ENCODE measurements around the gene NCAM2.

NCAM2 gene

DNA sequence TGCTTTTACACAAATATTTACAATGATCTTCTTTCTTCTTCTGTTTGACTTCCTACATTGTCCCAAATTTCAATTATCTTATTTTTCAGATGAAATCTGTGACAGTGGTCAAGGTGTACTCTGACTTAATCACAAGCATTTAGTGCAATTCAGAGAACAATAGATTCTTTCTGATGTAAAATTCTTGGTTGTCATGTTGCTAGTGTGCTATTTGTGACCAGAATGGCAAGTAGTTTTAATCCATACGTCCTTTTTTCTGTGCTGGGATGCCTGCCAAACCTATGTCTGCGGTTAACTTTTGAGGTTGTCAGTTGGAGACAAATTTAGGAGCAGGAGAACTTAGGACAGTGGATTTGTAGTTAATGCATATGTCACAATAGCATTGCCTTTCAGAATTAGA lies 31.0 kb downstream of the NCAM2 start:
- no peak for DNase-seq

GRCh38 chr21:21030311-21030710 lies 32.1 kb downstream of the NCAM2 start:
- DNase-seq, result no peak

- DNase-seq, result no peak
Measured at GRCh38 chr21:21034036-21034435, 35.8 kb downstream of the NCAM2 start.

DNA sequence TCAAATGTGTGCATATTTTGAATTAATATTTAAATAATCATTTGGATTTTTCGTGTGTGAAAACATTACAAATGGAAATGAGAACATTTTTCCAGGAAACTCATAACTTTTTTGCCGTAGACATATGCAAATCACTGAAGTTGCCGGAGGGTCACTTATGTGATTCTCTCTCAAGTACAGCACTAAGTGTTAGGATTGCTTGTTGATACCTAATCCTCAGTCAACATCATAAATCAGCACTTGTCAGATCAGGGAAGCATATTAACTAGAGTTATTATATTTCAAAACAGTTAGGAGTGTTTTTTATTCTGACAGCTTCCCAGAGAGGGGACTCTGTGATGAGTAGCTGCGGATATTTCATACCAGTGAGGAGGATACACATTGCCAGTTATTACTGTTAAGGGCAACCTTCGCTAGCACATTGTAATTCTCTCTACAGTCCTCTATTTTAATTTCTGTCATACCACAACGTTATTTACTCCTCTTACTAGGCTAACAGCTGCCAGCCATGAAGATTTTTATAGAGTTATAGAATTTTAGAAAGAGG lies 41.5 kb downstream of the NCAM2 start:
- DNase-seq, result no peak

- DNase-seq, result no peak
Measured at GRCh38 chr21:21045518-21045917, 47.3 kb downstream of the NCAM2 start.

GRCh38 chr21:21046063-21046462 lies 47.9 kb downstream of the NCAM2 start:
- DNase-seq, result no peak

DNA sequence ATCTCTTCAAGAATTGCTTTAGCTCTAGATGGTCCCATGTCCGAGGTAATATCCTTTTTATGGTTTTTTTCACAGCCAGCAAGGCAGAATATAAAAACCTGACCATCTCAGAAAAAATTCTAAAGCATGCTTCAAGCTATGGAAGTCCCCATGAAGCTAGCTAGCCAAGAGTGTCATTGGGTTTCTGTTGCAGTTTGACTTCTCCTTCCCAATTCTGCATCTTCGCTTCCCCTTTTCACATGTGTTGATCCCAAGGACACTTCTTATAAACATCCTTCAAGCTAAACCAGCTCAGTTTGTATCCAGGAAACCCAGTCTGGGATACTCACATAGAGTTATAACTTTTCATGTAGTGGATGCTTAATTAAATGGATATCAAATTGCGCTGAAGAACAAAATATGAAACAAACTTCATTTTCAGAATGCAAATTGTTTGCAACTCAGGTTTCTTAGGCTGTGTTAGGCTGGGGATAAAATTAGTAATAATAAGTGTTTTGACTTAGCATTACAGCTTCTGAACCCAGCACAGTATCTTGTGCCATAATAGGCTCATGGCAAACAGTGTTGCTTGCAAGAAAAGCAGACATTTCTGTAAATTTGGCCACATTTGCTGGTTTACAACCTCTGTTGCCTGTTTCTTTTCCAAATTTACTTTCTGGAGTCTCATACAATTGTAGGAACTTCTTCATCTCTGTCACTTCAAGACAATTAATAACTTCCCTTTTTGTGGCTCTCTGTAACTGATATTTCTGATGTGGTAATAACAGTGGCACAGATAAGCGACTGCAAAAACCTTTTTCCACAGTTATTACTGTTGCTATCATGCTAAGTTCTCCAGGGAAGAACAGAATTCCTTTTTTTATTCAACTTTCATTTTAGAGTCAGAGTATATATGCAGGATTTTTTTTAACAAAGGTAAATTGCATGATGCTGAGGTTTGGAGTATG lies 53.2 kb downstream of the NCAM2 start:
- DNase-seq, result no peak

DNA sequence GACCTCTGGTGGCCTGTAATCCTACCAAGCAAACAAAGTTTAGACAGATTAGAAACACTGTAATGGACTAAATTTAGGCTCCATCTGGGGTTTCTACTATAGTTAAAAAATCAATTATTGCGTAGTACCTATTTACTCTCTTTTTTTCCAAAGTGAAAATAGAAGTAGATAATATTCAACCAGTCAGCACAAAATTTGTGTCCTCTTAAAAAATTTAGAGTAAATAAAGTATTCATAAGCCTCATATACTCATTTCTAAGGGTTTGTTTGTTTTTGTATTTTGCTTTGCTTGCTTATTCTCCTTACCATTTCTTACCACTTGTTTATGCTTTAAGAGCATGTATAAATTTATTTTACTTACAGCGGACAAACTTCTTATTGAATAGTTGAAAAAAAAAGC lies 54.5 kb downstream of the NCAM2 start:
- no peak for DNase-seq

DNA sequence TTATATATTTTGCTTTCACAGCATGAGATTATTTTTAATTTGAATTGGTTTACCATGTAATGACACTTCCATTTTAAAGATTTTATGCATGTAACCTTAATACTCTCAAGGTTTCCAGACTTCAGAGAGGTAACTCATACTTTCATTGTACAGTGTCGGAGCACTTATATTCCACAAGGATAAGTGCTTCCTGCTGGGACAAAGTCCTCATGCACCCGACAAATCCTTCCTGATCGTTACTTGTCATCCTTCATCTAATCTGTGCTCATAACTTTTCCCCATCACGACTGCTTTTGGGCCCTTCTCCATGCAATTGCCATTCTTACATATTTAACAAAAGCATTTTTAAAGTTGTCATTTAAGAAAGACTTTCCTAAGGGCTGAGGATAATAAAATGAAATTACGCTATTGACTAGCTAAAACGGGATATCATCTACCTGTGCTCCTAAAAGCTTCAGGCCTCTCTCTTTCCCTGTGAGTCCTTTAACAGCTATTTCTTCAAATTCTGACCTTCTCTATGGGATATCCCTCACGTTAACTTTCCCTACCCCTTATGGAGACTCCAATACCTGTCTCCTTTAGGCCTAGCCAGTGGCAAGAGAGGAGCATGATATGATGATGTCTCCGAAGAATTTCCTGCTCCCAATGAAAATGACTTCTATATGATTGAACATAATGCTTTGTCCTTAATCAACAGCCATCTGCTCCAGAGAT lies 59.3 kb downstream of the NCAM2 start:
- no peak for DNase-seq

DNA sequence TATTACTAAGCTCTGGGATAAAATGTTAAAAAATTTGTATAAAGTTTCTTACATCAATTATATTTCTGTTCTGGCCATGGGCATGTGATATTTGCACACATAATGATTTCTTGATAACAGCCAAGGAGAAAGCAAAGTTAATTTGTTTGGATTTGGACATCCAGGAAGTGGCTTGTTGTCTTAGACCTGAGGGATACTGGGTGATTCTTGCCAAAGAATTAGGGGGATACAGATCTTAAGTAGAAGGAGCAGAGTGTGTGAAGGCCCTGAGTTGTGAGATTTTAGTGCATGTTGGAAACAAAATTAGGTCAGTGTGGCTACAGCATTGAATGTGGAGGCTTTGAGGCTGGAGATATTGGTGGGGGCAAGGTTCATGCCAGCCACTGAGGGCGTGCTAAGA lies 65.6 kb downstream of the NCAM2 start:
- DNase-seq, result no peak

GRCh38 chr21:21064353-21064752 lies 66.1 kb downstream of the NCAM2 start:
- DNase-seq, result no peak

DNA sequence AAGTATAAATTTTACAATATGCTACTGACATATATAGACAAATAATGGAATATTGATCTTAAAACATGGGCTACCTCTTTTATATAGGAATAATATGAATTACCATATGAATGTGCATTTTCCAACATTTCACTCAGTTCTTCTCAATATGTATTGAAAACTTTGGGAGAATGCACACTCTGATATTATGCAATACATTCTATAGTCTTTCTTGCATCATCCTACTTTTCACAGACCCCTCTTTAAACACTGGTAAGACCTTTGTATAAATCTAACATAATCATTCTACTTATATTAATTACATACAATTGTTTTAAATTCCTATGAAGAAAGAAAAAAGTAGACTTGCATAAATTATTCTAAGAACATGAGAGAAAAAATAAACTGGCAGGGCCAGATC lies 69.2 kb downstream of the NCAM2 start:
- no peak for DNase-seq

DNA sequence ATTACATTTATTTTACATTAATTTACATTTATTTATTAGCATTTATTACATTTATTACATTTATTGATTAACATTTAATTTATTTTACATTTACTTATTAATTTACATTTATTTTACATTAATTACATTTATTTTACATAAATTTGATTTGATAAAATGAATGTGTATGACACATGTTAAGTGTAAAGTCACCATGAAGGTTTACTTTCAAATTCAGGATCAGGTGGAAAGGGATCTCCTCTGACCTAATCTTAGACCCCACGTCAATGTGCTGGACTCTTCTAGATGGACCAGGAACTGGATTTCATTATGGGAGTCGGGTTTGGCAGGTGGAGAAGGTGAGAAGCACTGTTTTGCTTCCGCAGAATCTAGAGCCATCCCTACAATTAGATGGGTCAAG lies 76.1 kb downstream of the NCAM2 start:
- no peak for DNase-seq

DNA sequence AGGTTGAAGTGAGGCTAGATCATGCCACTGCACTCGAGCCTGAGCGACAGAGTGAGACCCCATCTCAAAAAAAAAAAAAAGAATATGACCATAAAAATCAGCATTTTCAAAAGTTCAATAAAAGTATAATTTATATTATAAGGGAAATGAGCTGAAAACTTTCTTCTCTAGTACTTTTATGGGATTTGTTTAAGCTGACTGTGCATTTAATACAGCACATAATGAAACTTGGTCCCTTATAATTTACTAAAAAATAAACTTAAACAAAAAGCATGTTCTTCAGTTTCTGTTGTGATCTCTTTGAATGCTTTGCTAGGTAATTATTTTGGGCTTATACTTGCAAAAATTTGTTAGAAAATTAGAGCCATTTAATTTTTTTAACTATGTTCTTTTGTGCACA lies 77.8 kb downstream of the NCAM2 start:
- DNase-seq, result no peak

DNA sequence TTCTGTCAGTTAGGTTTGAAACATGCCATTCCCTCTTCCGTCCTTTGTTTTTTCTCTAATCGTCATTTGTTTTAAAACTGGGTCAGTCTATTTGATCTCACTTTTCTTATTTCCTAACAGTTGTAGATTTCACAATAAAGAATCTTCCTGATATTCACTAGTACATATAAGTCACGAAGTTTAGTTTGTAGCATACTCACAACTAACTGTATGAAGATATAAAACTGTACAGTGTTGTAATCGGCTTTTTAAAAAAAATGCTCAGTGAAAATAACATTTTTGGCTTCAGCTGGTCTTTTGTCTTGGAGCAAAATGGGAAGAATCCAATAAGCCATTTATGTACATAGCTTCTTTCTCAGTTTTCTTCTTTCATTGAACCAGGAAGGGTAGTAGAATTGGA lies 78.3 kb downstream of the NCAM2 start:
- DNase-seq, result no peak

GRCh38 chr21:21079646-21080045 lies 81.4 kb downstream of the NCAM2 start:
- DNase-seq, result no peak

DNA sequence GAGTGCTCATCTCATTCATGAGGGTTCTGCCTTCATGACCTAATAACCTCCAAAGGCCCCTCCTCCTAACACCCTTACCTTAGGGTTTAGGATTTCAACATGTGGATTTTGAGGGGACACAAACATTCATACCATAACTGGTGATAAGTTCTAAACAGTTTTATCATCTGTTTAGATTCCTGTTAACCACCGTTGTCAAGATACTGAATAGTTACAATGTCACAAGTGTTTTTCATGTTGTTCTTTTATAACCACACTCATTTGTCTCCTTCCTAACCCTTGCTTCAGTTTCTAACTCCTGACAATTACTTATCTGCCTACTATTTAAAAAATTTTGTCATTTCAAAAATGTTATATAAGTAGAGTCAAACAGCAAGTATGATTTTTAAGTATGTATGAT lies 86.0 kb downstream of the NCAM2 start:
- no peak for DNase-seq

DNA sequence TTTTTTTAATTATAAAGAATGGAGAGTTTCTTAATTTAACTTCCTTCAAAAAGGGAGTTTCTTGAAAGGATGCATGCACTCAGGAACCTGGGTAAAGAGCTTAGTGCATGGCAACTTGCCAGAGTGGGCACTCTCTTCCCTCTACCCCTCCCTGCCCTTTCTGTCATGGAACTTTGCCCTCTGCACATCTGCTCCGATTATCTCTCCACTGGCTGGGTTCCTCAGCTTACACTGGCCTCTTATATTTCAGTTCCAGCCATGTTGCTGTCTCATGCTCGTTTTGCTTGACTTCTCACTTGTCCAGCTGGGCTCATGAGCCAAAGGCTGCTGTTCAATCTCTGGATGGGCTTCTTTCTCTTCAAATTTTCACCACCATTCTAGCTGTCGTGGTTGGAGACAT lies 87.0 kb downstream of the NCAM2 start:
- DNase-seq, result no peak

- no peak for DNase-seq
Measured at GRCh38 chr21:21096956-21097355, 98.7 kb downstream of the NCAM2 start.

- DNase-seq, result no peak
Measured at GRCh38 chr21:21097466-21097865, 99.3 kb downstream of the NCAM2 start.

DNA sequence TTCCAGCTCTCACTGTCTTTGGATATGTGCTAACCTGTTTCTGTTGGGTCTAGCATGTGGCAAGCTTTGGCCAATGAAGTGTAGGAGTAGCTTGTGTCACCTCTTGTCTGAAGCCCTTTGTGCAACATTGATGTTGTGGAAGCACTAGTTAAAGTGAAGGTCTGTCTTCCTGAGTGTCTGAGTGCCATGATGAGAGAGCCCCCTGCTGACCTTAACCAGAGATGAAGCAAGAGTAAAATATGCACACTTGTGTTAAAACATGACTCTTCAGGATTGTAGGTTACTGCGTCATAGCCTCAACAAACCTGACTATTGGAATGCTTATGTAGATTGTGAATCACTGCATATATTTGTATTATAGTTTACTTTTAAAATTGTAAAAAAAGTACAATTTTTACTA lies 103.7 kb downstream of the NCAM2 start:
- DNase-seq, result no peak

- no peak for DNase-seq
Measured at GRCh38 chr21:21102896-21103295, 104.7 kb downstream of the NCAM2 start.

GRCh38 chr21:21103692-21104091 lies 105.5 kb downstream of the NCAM2 start:
- DNase-seq, result no peak

DNA sequence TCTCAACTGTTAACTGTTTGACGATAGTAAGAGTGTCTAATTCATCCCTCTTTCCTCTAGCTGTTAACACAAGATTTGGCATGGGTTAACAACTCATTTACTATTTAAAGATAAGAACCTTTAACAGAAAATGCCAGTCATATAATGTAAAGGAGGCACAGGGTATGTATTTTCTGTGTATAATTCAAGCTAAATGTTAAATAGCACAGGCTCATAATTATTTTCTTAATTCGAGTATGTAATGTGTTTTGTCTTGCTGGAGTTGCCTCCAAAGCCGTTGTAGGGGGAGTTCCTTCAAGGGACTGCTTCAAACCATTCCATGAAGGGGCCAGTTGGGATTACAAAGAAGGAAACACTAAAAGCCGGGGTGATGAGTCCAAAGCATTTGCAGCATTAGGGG lies 111.5 kb downstream of the NCAM2 start:
- no peak for DNase-seq
